ENCODE measurements around the gene PITPNM3.

Gene PITPNM3

DNA sequence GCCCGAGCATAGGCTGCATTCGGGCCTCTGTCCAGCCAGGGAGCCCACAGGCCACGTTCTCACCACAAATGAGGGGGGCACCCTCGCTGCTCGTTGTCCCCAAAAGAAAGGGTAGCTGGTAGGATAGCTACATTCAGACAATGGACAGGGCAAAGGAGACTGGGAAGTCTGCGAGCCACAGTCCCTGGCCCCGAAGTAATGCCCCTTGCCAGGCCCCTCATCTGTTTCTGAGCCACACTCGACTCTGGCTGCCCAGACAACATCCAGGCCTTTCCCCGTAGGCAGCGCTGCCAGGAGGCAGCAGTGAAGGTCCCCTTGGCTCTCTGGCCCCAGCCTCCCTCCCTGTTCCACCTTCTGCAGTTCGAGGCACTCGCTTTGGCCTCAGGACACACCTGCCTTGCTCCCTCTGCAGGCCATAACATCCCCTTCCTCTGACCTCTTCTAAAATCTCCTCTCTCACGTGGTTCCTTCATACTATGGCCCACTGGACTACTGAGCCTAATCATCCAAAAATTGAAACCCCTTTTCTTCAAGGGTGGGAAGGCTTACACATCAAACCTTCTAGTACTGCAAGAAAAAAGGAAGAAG lies 133.6 kb downstream of the PITPNM3 start:
- Histone ChIP-seq H3K9ac (ENCODE audit: low read length) (no peak overlapping the region), H3K27me3 (ENCODE audit: control insufficient read depth in 1 of 2, insufficient read depth in 2 of 2, low read length in 2 of 2) (peaks cover 0 to 10% of the 10 kb centered on the region in 2 donors), H3K4me1 (ENCODE audit: insufficient read depth, low read length) (no peaks in the 10 kb centered on the region), H3K4me3 (ENCODE audit: low read depth in 1 of 2, low read length in 2 of 2) (no peak overlapping the region), H3K9me3 (ENCODE audit: low read length) (no peaks in the 10 kb centered on the region), H3K27ac (ENCODE audit: low read depth, low read length) (no peak overlapping the region), H3K36me3 (ENCODE audit: insufficient read depth, low read length) (no peaks in the 10 kb centered on the region)

DNA sequence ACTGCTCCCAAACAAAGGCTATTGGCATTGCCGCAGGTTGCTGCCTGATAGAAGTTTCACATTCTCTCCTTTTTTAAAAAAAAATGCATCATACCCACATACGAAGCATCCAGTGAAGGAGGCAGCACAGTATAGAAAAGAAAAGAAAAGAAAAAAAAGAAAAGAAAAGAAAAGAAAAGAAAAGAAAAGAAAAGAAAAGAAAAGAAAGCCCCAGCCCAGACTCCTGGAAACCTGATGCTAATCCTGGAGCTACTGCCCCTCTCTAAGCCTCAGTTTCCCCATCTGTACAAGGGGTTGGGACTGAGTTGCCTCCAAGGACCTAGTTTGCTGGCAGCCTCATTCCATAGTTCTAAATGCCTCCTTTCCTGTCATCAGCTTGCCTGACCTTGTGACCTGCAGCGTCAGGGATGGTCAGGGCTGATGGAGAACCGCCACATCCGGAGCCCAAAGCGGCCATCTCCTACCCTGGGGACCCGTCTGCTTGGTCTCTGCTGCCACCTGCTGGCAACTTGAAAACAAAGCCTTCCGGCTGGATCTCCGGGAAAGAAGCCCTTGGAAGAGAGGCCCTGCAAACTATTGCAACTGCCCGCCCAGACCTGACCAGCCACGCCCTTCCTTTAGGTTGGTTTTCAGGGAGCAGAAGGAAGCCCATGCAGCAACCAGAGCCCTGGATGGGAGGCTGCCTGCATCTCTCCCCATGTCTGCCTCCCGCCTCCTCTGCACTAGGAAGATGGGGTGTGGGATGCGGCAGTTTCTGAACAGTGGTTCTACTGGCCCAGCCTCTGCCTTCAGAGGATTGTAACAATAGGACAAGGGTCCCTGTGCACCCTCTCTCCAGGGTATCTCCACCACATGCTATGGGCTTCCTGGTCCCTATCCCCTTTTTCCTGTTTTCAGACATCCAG lies 134.4 kb downstream of the PITPNM3 start:
- H3K36me3 ChIP-seq (ENCODE audit: insufficient read depth, low read length), result no peaks in the 10 kb centered on the region
- H3K27me3 ChIP-seq (ENCODE audit: control insufficient read depth in 1 of 2, insufficient read depth in 2 of 2, low read length in 2 of 2), result peaks cover 0 to 10% of the 10 kb centered on the region in 2 donors
- no peaks in the 10 kb centered on the region for H3K4me1 ChIP-seq (ENCODE audit: insufficient read depth, low read length)
- no peak overlapping the region for H3K27ac ChIP-seq (ENCODE audit: low read depth, low read length)
- no peak overlapping the region for H3K9ac ChIP-seq (ENCODE audit: low read length)
- no peak overlapping the region for H3K4me3 ChIP-seq (ENCODE audit: low read depth in 1 of 2, low read length in 2 of 2)
- H3K9me3 ChIP-seq (ENCODE audit: low read length), result no peaks in the 10 kb centered on the region

DNA sequence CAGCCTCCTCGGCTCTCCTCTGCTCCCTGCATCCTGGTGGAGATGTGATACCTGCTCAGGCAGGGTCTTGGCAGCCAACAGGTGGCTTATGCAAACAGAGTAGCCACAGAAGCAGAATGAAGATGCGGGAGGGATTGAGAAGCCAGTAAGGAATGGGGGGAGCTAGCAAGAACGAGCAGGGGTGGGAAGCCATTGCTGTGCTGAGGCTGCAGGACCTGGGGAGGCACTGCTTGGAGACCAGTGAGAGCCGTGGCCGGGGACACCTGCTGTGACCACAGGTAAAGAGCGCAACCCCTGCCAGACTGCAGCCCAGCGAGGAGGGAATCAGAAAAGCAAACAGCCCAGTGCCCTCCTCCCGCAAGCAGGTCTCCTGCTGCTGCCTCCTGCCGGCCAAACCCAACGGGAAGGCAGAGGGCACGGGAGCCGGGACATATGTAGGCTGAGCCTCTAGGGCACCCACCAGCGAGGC lies 136.1 kb downstream of the PITPNM3 start:
- H3K36me3 ChIP-seq (ENCODE audit: insufficient read depth, low read length), result no peaks in the 10 kb centered on the region
- no peak overlapping the region for H3K27ac ChIP-seq (ENCODE audit: low read depth, low read length)
- no peak overlapping the region for H3K9ac ChIP-seq (ENCODE audit: low read length)
- H3K4me3 ChIP-seq (ENCODE audit: low read depth in 1 of 2, low read length in 2 of 2), result no peak overlapping the region
- H3K4me1 ChIP-seq (ENCODE audit: insufficient read depth, low read length), result no peaks in the 10 kb centered on the region
- H3K27me3 ChIP-seq (ENCODE audit: control insufficient read depth in 1 of 2, insufficient read depth in 2 of 2, low read length in 2 of 2), result peaks cover 0 to 10% of the 10 kb centered on the region in 2 donors
- no peaks in the 10 kb centered on the region for H3K9me3 ChIP-seq (ENCODE audit: low read length)

DNA sequence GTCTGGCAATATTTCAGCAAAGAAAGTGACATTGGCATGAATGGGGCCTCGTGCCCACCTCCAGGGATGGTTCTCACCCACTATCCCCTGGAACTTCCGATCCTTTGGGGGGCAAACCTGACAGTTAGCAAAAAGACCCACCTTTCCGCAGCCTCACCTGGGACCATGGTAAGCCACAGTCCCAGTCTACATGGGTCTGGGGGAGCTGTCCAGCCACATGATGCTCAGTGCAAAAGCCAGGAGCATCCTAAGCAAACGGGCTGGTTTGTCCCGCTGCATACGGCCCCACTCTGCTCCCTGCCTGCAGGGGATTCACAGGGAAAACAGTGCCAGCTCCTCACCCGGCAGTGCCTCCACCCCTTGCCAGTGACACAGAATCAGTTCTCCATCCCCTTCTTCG lies 140.7 kb downstream of the PITPNM3 start:
- Histone ChIP-seq H3K27ac (ENCODE audit: low read depth, low read length) (no peak overlapping the region), H3K4me3 (ENCODE audit: low read depth in 1 of 2, low read length in 2 of 2) (no peak overlapping the region), H3K9ac (ENCODE audit: low read length) (no peak overlapping the region), H3K27me3 (ENCODE audit: control insufficient read depth in 1 of 2, insufficient read depth in 2 of 2, low read length in 2 of 2) (peaks cover 0 to 5% of the 10 kb centered on the region in 2 donors), H3K36me3 (ENCODE audit: insufficient read depth, low read length) (no peaks in the 10 kb centered on the region), H3K4me1 (ENCODE audit: insufficient read depth, low read length) (no peaks in the 10 kb centered on the region), H3K9me3 (ENCODE audit: low read length) (no peaks in the 10 kb centered on the region)

DNA sequence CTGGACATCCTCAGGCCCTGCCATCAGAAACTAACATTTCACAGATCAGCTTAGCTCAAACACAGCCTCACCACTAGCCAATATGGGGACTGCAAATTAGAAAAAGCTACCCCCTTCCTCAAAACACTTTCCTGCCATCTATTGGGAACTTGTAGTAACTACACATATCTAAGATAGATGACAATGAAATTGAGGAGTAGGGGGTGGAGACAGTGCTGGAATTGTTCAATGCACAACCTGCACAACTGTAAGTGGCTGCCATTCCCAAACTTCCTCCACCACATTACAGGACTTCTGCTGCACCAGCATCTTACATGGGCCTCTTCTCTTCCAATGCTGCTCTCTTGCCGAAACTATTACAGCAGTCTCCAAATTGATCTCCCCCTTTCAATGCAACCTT lies 143.3 kb downstream of the PITPNM3 start:
- Histone ChIP-seq H3K4me1 (ENCODE audit: insufficient read depth, low read length) (no peaks in the 10 kb centered on the region), H3K36me3 (ENCODE audit: insufficient read depth, low read length) (no peaks in the 10 kb centered on the region), H3K9me3 (ENCODE audit: low read length) (no peaks in the 10 kb centered on the region), H3K27ac (ENCODE audit: low read depth, low read length) (no peak overlapping the region), H3K4me3 (ENCODE audit: low read depth in 1 of 2, low read length in 2 of 2) (no peak overlapping the region), H3K9ac (ENCODE audit: low read length) (no peak overlapping the region), H3K27me3 (ENCODE audit: control insufficient read depth in 1 of 2, insufficient read depth in 2 of 2, low read length in 2 of 2) (no peaks in the 10 kb centered on the region)

DNA sequence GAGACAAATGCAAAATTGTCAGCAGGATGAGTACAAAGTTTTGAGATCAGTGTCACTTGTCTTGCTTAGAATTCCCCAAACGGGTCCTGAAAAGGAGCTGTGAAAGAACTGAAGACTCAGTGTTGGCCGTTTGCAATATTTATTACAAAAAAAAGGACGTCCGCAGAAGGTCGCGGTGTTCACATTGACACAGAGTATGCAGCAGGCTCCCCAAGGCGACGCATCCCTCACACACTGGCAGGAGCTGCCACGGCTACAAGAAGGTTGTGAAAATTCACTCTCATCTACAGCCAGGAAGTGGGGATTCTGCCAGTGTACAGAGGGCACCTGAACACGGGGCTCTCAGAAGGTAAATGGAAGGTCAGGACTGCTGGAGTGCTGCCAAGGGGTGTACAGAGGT lies 147.6 kb downstream of the PITPNM3 start:
- Histone ChIP-seq H3K4me1 (ENCODE audit: insufficient read depth, low read length) (no peaks in the 10 kb centered on the region), H3K27me3 (ENCODE audit: control insufficient read depth in 1 of 2, insufficient read depth in 2 of 2, low read length in 2 of 2) (no peaks in the 10 kb centered on the region), H3K9me3 (ENCODE audit: low read length) (no peaks in the 10 kb centered on the region), H3K36me3 (ENCODE audit: insufficient read depth, low read length) (no peaks in the 10 kb centered on the region), H3K4me3 (ENCODE audit: low read depth in 1 of 2, low read length in 2 of 2) (no peak overlapping the region), H3K9ac (ENCODE audit: low read length) (no peak overlapping the region), H3K27ac (ENCODE audit: low read depth, low read length) (no peak overlapping the region)

DNA sequence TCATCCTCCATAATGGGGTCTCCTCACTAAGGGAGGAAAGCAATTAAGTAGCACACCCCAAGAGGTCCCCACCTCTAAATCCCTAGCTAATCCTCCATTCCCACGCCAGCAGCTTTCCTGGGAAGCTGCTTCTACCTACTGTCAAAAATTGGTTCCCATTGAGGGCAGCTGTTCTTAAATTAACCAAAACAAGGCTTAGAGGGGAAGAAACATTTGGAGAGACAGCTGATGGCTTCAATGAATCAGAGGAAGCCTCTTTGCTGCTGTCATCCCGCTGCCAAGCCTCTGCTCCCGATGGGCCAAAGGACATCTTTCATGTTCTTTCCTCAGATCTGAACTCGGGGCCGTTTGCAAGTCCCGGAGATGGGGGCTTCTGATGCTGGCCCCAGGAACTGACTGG lies 148.1 kb downstream of the PITPNM3 start:
- Histone ChIP-seq H3K4me3 (ENCODE audit: low read depth in 1 of 2, low read length in 2 of 2) (no peak overlapping the region), H3K9ac (ENCODE audit: low read length) (no peak overlapping the region)

DNA sequence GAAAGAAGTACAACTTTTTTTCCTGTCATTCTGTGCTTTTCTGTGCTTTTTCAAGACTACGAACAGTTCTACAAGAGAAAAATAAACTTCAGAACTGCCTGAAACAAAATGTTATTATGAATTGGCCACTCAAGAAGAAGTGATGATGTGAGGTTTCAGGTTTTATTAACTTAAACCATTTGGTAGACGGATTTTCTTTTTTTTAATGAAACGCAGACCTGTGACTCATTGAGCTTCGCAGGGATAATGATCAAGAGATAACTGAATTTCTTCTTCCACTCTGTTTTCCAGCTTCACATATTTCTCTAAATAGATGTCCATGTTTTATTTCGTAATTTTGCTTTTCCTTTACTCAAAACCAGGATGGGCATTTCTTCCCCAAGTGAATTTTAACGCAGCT lies 154.1 kb downstream of the PITPNM3 start:
- Histone ChIP-seq H3K27me3 (ENCODE audit: control insufficient read depth in 1 of 2, insufficient read depth in 2 of 2, low read length in 2 of 2) (no peaks in the 10 kb centered on the region), H3K9me3 (ENCODE audit: low read length) (no peaks in the 10 kb centered on the region), H3K4me1 (ENCODE audit: insufficient read depth, low read length) (no peaks in the 10 kb centered on the region), H3K9ac (ENCODE audit: low read length) (no peak overlapping the region), H3K36me3 (ENCODE audit: insufficient read depth, low read length) (no peaks in the 10 kb centered on the region), H3K27ac (ENCODE audit: low read depth, low read length) (no peak overlapping the region), H3K4me3 (ENCODE audit: low read depth in 1 of 2, low read length in 2 of 2) (no peak overlapping the region)

More for the DNA sequence above, 148.1 kb downstream of the PITPNM3 start:
- Histone ChIP-seq H3K4me1 (ENCODE audit: insufficient read depth, low read length) (no peaks in the 10 kb centered on the region), H3K27me3 (ENCODE audit: control insufficient read depth in 1 of 2, insufficient read depth in 2 of 2, low read length in 2 of 2) (no peaks in the 10 kb centered on the region), H3K9me3 (ENCODE audit: low read length) (no peaks in the 10 kb centered on the region), H3K27ac (ENCODE audit: low read depth, low read length) (no peak overlapping the region), H3K36me3 (ENCODE audit: insufficient read depth, low read length) (no peaks in the 10 kb centered on the region)
